Astrocyte (in vitro differentiated cells and primary cell): Measurements from ENCODE around the gene PRRT1.

Experiments used
- CTCF ChIP-seq: IDR thresholded peaks from 2 replicates; pipeline ENCODE4 v1.5.1; 2011; ENCODE audit warnings: low read depth, mild to moderate bottlenecking, inconsistent platforms, low read length, moderate library complexity; ENCODE audit not compliant: insufficient read depth
- EZH2 ChIP-seq: IDR thresholded peaks from 2 replicates; pipeline ENCODE4 v1.6.1; 2012; ENCODE audit warnings: mild to moderate bottlenecking, low read length, inconsistent platforms; ENCODE audit not compliant: insufficient read depth

GRCh38 chr6:32151863-32152768 lies at the start of gene PRRT1:
- TF ChIP-seq CTCF (no peak), EZH2 (no peak)
